DMS53 treated with DMSO at 0.1 percent for 48 hours (cell line): ENCODE results near the gene NCEH1.
"Not testable (repeated sequence)": the region's sequence is repeated elsewhere in the genome, so short reads cannot be mapped to it uniquely, and the experiment has no call there.

ENCODE experiments used
- DNase-seq: peaks from one replicate; lab custom pipeline; 2025; ENCODE audit not compliant: unreplicated experiment; lab: John Stamatoyannopoulos, UW

NCEH1 gene

GRCh38 chr3:172710664-172711453, at the start of gene NCEH1:
TSS of gene NCEH1 (minus strand) at chr3:172711067. CDS start at chr3:172710984, 83 bp downstream.
- peak; percentile 85 for DNase-seq

GRCh38 chr3:172760416-172760815, 49.5 kb upstream of the NCEH1 start:
- not testable (repeated sequence) for DNase-seq

DNA sequence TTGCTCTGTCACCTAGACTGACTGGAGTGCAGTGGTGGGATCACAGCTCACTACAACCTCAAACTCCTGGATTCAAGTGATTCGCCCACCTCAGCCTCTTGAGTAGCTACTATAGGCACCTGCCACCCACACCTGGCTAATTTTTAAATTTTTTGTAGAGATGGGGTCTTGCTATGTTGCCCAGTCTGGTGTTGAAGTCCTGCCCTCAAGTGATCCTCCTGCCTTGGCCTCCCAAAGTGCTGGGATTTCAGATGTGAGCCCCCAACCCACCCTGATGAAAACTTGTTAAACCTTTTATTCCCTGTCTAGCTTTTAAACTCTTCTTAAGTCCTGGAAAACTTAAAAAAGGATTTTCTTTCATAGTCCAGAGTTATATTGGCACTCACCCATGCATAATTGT, 42.3 kb upstream of the NCEH1 start:
- DNase-seq, result no peak

GRCh38 chr3:172752651-172753050, 41.8 kb upstream of the NCEH1 start:
- DNase-seq, result no peak

GRCh38 chr3:172751175-172751704, 40.4 kb upstream of the NCEH1 start:
- DNase-seq, result no peak

DNA sequence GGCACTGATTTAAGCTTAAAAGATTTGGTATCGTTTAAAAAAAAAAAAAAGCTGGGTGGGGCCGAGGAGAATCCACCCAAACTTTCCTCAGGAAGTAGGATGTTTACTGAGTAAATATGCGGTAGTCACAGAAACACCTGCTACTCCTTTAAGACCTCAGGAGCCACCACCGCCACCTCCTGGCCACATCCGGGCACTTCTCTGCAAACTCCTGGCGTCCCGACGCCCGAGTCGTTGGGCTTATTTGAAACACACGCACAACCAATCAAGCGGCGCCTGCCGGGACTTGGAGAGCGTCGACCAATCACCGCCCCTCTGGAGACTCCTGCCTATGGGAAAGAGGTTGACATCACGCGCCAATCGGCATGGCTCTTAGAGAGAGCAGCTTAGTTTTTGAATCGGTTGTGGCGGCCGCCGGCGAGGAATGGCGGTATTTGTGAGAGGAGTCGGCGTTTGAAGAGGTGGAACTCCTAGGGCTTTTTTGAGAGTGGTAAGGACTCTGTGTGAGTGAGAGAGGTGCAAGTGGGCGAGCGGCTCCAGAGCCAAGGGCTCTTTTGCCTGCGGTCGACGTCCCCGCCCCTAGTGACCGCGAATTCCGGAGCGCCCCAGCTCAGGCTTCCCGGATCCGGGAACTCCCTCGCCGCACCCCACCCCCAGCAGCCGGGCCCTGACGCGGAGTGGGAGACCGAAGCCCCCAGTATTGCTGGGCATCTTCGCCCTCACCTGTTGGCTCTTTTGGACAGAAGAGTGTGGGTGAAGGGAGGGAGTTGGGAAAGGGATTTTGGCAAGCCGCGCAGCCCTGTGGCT, 39.7 kb upstream of the NCEH1 start, which contains the start of gene ECT2:
Gene ECT2 (plus strand): TSS at position 359 of the 807 bp plus-strand sequence. CDS start 3,805 bp downstream, outside the sequence.
- DNase-seq, result peak; percentile 96

DNA sequence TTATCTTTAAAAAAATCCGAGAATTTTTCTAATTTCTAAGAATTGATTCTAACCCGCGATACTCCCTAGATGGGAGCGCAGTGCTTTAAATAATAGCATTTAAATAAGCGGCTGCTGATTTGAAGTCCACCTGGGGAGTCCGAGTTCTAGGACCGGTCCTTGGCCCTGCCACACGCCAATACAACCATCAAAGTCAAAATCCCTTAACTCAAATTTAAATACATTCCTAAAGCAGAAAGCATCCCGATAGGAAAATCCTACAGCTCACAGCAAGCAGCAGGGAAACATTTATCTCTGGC, 39.2 kb upstream of the NCEH1 start:
- DNase-seq, result no peak

GRCh38 chr3:172749230-172749965, 38.5 kb upstream of the NCEH1 start:
- peak; percentile 90 for DNase-seq

DNA sequence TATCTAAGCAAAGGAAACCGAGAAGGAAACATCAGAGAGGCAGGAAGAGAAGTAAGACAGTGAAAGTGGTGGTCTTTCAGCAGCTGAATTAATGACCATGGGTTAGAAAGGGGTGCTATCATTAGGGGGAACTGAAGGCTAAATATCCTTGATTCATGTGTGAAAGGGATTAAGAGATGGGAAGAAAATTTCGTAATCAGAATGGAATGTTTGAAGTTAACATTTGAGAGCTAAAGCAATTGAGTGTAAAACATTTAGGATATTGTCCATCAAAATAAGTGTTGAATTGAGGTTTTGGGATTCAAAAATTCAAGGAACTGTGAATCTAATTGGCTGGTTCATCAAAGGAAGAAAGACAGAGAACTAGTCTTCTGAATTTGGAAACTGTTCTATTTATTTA, 35.6 kb upstream of the NCEH1 start:
- no peak for DNase-seq

DNA sequence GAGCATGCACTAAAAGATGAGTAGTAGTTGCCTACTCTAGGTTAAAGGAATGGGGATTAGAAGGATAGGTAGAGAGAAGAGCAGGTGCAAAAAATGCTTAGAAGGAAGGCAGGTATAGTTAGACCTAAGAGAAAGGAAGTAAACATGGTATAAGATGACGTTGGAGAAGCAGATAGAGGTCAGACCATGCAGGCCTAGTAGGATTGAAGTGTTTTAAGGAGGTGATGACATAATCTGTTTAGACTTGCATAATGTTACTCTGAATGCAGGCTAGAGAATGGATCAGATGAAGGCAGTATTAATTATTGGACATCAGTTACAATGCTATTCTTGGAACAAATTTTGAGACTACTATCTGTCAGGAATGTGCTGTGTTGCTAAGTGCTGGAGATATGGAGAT, 28.6 kb upstream of the NCEH1 start:
- DNase-seq, result no peak

- no peak for DNase-seq
These were observed 24.1 kb upstream of the NCEH1 start for GRCh38 chr3:172735014-172735413.

GRCh38 chr3:172726380-172726779, 15.5 kb upstream of the NCEH1 start:
- DNase-seq, result no peak

DNA sequence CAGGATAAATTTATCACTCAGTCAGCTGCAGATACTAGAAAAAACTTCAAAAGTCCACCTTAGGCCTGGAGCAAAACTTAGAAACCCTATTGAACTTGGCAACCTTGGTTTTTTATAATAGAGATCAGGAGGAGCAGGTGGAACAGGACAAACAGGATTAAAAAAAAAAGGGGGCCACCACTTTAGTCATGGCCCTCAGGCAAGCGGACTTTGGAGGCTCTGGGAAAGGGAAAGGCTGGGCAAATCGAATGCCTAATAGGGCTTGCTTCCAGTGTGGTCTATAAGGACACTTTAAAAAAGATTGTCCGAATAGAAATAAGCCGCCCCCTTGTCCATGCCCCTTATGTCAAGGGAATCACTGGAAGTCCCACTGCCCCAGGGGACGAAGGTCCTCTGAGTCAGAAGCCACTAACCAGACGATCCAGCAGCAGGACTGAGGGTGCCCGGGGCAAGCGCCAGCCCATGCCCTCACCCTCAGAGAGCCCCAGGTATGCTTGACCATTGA, 11.7 kb upstream of the NCEH1 start:
- DNase-seq, result not testable (repeated sequence)

DNA sequence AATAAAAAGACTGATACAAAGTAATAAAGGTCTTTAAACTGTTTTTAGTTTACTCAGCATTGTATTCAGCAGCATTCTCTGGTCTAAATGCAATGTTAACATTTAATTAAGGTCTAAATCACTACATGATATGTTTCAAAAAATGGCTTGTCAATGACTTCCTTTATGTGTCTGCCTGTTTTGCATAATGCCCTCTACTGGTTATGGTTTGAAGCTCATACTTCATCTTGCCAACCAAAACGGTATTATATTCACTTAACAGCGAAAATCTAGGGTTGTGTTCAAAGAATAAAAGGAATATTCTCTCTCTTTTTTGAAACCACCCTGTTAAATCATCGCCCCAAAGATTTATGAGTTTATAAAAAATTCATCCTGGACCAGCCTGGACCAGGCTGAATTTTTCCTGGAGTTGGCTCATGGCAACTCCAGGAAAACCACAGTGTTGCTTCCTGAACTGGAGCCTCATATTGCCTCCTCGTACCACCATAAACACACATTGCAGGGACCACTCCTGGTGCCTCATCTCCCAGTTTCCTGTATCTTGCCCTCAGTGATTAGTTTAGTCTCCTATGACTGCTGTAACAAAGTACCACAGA, 6.7 kb upstream of the NCEH1 start:
- DNase-seq, result no peak

- DNase-seq, result no peak
These were observed 5.6 kb upstream of the NCEH1 start for GRCh38 chr3:172716476-172716875.

GRCh38 chr3:172713316-172713715, 2.4 kb upstream of the NCEH1 start:
- DNase-seq, result no peak

- DNase-seq, result no peak
These were observed 558 bp upstream of the NCEH1 start for GRCh38 chr3:172711454-172711795.

- no peak for DNase-seq
These were observed 848 bp downstream of the NCEH1 start for GRCh38 chr3:172709774-172710663.

- no peak for DNase-seq
These were observed 1.7 kb downstream of the NCEH1 start for GRCh38 chr3:172708921-172709773.
